HG02885 (cell line): ENCODE data around the gene CTNND2.
"Not testable (repeated sequence)": the region's sequence is repeated elsewhere in the genome, so short reads cannot be mapped to it uniquely, and the experiment has no call there.

Experiments used
- ATAC-seq: cut with Tn5 transposase; IDR thresholded peaks from one replicate; pipeline ENCODE4 v1.9.1; 2021; ENCODE audit warnings: mild to moderate bottlenecking; ENCODE audit not compliant: unreplicated experiment, poor library complexity

CTNND2 gene

GRCh38 chr5:11692636-11693035 is 211.6 kb downstream of the CTNND2 start:
- no peak for ATAC-seq

DNA sequence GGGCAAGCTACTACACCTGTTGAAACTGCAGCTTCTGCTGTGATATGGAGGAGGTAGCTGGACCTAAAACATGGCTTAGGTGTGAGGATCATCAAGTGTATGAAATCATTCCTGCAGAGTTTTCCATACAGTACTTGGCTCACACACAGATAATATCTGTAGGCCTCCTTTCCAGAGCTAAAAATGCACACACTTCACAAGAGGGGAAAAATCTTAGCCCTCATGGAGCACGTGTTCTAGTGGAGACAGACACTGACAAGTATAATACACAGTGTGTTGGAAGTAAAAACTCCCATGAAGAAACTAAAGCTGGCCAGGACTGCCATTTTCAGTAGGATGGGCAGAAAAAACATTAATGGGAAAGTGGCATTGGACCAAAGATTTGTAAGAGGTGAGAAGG is 216.7 kb downstream of the CTNND2 start:
- no peak for ATAC-seq

DNA sequence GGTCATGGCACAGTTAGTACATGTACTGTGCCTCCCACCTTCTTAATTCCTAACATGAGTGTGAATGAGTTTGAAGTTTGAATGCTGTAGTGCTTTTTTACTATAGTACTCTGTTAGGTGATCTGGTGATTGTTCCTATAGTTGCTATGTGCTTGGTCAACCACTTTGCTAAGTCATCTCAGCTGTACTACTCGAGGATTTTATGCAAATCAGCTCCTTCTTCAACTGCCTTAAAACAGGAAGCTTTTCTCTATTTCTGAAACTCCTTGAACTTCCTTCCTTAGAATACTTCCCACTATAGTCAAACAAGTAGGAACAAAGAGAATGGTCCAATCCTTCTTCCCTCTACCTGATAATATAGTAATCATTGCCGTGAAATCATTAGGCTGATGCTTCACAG is 219.6 kb downstream of the CTNND2 start:
- ATAC-seq, result no peak

- no peak for ATAC-seq
Observed at GRCh38 chr5:11683666-11684065, 220.6 kb downstream of the CTNND2 start.

DNA sequence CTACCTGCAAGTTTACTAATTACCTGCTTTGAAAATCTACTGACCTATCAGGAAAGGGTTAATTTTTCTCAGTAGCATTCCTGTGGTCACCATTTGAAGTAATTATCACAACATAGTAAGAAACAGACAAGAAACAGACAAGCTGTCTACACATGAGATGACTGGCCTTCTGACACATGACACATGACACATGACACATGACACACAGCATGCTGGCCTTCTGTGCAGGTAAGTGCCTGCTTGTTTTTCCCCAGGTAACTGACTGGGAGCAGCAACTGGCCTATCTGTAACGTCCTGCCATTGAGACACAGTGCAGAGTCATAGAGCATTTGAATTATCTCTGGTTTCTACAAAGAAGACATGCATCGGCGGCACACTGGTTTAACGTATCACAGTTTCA is 222.4 kb downstream of the CTNND2 start:
- ATAC-seq, result no peak

DNA sequence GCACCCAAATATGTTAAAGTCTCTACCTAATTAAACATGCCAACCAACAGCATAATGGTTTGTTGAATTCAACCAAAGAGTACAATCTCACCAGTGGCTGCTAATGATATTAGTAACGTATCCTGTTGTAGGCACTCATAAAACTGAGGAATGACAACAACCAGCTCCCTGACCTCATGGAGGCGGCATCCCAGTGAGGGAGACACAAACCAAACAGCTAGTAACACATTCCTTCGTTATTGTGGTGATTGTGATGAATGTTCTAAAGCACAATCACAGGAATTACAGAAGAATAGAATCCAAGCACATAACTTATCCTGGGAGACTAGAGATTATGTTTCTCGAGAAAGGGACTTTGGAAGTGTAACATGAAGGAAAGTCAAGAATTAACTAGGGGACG is 224.6 kb downstream of the CTNND2 start:
- no peak for ATAC-seq

GRCh38 chr5:11675184-11675583 is 229.1 kb downstream of the CTNND2 start:
- ATAC-seq, result no peak

- ATAC-seq, result no peak
Observed at GRCh38 chr5:11672385-11673085, 231.7 kb downstream of the CTNND2 start.

- ATAC-seq, result no peak
Observed at GRCh38 chr5:11658376-11658775, 245.9 kb downstream of the CTNND2 start.

DNA sequence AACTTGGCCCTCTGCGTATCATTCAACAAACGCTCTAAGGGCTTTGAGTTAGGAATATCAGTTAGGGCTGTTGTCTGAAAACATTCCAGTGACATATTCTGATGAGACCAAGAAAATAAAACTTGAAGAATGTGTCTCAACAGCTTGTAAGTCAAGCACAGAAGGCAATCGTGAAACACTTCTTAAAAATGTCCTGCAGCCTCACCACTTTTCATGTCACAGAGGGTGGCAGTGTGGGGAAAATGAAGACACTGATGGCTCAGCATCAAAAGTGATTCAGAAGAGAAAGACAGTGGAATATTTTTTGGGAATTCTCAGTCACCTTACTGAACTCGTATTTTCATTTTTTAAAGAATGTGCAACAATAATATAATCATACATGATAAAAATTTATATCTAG is 247.3 kb downstream of the CTNND2 start:
- ATAC-seq, result no peak

DNA sequence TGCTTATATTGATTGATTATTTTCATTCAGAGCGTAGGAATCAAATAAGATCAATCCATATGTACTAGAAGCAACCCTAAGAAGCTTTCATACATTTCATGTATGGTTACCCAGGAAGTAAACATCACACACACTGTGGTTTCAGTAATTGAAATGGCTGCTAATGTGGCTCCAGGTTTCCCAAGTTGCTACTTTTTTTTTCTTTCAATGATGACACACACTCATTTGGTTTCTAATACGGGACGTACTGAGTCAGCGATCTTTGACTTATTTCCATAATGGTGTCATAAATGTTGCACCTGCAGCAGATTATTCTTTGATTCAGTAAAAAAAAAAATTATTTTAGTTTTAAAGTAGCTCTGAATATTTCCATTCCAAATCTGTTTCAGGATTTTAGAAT is 248.6 kb downstream of the CTNND2 start:
- no peak for ATAC-seq

GRCh38 chr5:11650936-11651335 is 253.3 kb downstream of the CTNND2 start:
- no peak for ATAC-seq

GRCh38 chr5:11646141-11646540 is 258.1 kb downstream of the CTNND2 start:
- ATAC-seq, result no peak

- ATAC-seq, result no peak
Observed at GRCh38 chr5:11642438-11642837, 261.8 kb downstream of the CTNND2 start.

DNA sequence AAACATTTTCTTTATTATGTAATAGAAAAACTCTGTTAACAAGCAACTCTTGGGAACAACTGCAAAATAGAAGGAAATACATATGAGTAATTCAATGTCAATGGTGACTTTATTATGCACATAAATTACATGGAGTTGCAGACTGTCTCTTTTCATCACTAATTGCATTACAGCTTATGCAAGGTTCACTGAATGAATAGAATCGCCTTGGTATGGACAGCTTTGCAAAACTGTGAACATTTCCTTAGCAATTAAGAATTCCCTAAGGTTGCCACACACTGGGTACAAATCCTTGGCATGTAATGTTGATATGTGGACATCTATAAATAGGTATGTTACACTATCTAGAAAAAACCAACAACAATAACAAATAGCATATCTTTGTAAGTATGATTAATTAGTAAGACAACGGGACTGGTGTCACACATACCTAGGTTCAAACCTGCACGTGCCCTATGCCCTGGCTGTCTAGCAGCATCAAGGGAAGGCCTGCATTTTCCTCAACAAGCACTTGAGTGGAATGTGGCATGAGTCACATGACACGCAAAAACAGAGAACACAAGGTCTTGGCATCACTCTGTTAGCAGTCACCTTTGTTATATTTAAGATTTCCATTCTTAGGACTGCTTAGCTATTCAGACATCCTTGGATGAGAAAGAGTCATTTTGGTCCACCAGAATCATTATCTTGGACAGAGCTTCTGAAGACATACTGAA is 263.9 kb downstream of the CTNND2 start:
- ATAC-seq, result no peak

DNA sequence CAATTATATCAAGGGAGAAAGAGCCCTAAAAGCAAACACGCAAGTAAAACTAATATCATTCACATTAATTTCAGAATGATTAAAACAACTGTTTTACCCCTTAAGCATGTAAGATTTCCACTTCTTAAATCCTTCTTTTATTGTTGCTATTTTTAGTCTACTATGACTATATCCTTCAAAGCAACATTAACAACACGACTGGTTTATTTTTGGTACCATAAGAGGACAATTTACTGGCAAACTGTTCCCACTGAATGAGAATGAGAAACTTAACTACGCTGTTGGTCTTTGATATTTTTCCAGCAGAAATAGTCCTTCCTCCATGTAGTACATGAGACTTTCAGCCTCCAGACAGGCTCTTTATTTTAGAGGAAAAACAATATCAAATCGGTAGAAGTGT is 281.5 kb downstream of the CTNND2 start:
- ATAC-seq, result no peak

DNA sequence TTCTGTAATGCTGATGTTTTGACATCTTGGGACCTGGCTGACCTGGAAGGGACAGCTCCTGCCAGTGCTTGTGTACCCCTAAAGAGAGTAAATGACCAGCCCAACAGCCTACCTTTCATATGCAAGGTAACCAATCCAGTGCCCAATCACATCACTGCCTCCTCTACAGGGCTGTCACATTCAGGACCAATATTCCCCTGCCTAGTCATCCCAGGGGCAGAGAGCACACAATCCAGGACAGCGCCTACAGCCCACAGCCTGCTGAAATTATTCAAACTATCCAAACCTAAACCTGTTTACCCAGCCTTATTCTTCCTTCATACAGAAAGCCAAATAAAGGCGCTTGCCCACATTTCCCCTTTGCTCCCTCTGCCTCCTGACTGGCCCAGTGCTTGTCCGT is 284.1 kb downstream of the CTNND2 start:
- no peak for ATAC-seq

- no peak for ATAC-seq
Observed at GRCh38 chr5:11619339-11620024, 284.8 kb downstream of the CTNND2 start.

GRCh38 chr5:11617080-11617479 is 287.2 kb downstream of the CTNND2 start:
- ATAC-seq, result no peak

- ATAC-seq, result not testable (repeated sequence)
Observed at GRCh38 chr5:11616624-11617023, 287.6 kb downstream of the CTNND2 start.

DNA sequence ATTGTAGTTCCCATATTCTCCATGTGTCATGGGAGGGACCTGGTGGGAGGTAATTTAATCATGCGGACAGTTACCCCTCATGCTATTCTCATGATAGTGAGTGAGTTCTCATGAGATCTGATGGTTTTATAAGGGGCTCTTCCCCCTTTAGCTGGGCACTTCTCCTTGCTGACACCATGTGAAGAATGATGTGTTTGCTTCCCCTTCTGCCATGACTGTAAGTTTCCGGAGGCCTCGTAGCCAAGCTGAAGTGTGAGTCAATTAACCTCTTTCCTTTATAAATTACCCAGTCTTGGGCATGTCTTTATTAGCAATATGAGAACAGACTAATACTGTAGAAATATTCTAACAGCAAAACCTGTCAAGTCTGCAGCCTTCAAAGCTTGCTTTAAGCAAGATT is 293.2 kb downstream of the CTNND2 start:
- ATAC-seq, result no peak
